Non-pigmented ciliary epithelial cell (primary cell): ENCODE data around the gene NEIL1.
A peak's percentile ranks its signal among the peaks of the same experiment; 100 is the strongest.
"Not testable (repeated sequence)": the region's sequence is repeated elsewhere in the genome, so short reads cannot be mapped to it uniquely, and the experiment has no call there.

Experiments used
- DNase-seq: peaks from one replicate; pipeline ENCODE4 v3.0.0-alpha.2; 2010; ENCODE audit warnings: low read depth

The NEIL1 gene

GRCh38 chr15:75380773-75381172, 33.9 kb downstream of the NEIL1 start:
- DNase-seq: no peak

- DNase-seq: not testable (repeated sequence)
These were observed 37.1 kb downstream of the NEIL1 start for GRCh38 chr15:75383986-75384385.

GRCh38 chr15:75389791-75390382, 43.0 kb downstream of the NEIL1 start:
- DNase-seq: peak; percentile 19

GRCh38 chr15:75397494-75397893, 50.7 kb downstream of the NEIL1 start:
- DNase-seq: peak; percentile 26

- DNase-seq: no peak
These were observed 57.1 kb downstream of the NEIL1 start for GRCh38 chr15:75403892-75404291.
